H1 (cell line): Measurements from ENCODE around the gene PINLYP. TPM values are rescaled to one million over a fixed set of nuclear protein-coding genes. Genes with fewer than 3 reads are reported as not detected.

ENCODE experiments used
- CTCF ChIA-PET: fragments of 300-600 bp; sonication (Branson Sonifier 250); formaldehyde crosslinking; loops from one replicate; lab custom pipeline; 2021; ENCODE audit not compliant: partially characterized antibody; lab: Charles Lee
- POLR2A ChIA-PET: fragments of 300-600 bp; sonication (Branson Sonifier 250); formaldehyde crosslinking; loops from one replicate; lab custom pipeline; 2021; ENCODE audit warnings: inconsistent platforms; ENCODE audit not compliant: partially characterized antibody; lab: Charles Lee
- DNase-seq, 2 experiments: peaks; one replicate each; pipeline versions ENCODE4 v3.0.0 to v3.0.0-alpha.2; 2010 to 2022; ENCODE audit warnings: low spot score in 2 of 2, low read depth in 1 of 2, mixed read lengths in 1 of 2
- FAIRE-seq: peaks from 2 replicates; lab custom pipeline; 2011; peaks lifted over from hg19 to GRCh38; lab: Jason Lieb, UNC
- H2AFZ ChIP-seq: 2 replicates; pipeline ENCODE4 v1.8.1; 2012; ENCODE audit warnings: low read length, inconsistent platforms
- H2AK5ac ChIP-seq: 2 replicates; pipeline ENCODE4 v1.6.1; 2013; ENCODE audit warnings: low read depth, low read length
- H2BK120ac ChIP-seq: replicated peaks from 2 replicates; pipeline ENCODE3; 2013; ENCODE audit warnings: low read depth, low read length, inconsistent platforms
- H2BK12ac ChIP-seq: 2 replicates; pipeline ENCODE4 v1.6.1; 2013; ENCODE audit warnings: low read depth, low read length
- H2BK15ac ChIP-seq: 2 replicates; pipeline ENCODE4 v1.6.1; 2013; ENCODE audit warnings: low read length
- H2BK20ac ChIP-seq: 2 replicates; pipeline ENCODE4 v1.6.1; 2013; ENCODE audit warnings: low read length
- H2BK5ac ChIP-seq: 2 replicates; pipeline ENCODE4 v1.6.1; 2013; ENCODE audit warnings: low read depth, low read length
- H3K14ac ChIP-seq: 2 replicates; pipeline ENCODE4 v1.6.1; 2013; ENCODE audit warnings: inconsistent platforms; ENCODE audit not compliant: insufficient read length
- H3K18ac ChIP-seq: 2 replicates; pipeline ENCODE4 v1.6.1; 2013; ENCODE audit warnings: low read length; ENCODE audit errors: extremely low read depth
- H3K23ac ChIP-seq: 2 replicates; pipeline ENCODE4 v1.6.1; 2013; ENCODE audit warnings: inconsistent platforms; ENCODE audit not compliant: insufficient read length
- H3K23me2 ChIP-seq: 2 replicates; pipeline ENCODE4 v1.6.1; 2013; ENCODE audit warnings: low read depth, low read length
- H3K27ac ChIP-seq: 2 replicates; pipeline ENCODE4 v1.6.1; 2011; ENCODE audit warnings: low read depth, low read length, inconsistent platforms
- H3K27me3 ChIP-seq, 4 experiments: replicated peaks in 1 of 4; 1 replicate in 1 of 4; 2 replicates in 3 of 4; pipeline versions ENCODE4 v1.6.1 to v1.8.1; 2011 to 2013; ENCODE audit warnings: low read length in 3 of 4, mild to moderate bottlenecking in 3 of 4, inconsistent platforms in 2 of 4, mixed read lengths in 2 of 4, moderate library complexity in 1 of 4; ENCODE audit not compliant: control insufficient read depth in 3 of 4, insufficient read depth in 3 of 4; ENCODE audit errors: extremely low read depth in 1 of 4
- H3K36me3 ChIP-seq, 4 experiments: 2 replicates each; pipeline versions ENCODE4 v1.6.1 to v1.8.1; 2011 to 2013; ENCODE audit warnings: mild to moderate bottlenecking in 4 of 4, low read length in 3 of 4, moderate library complexity in 2 of 4, control low read depth in 1 of 4, inconsistent platforms in 1 of 4; ENCODE audit not compliant: insufficient read depth in 4 of 4, control insufficient read depth in 2 of 4
- H3K4ac ChIP-seq: replicated peaks from 2 replicates; pipeline ENCODE3; 2013; ENCODE audit warnings: low read length, low read depth, mixed read lengths, inconsistent platforms; ENCODE audit not compliant: insufficient read length
- H3K4me1 ChIP-seq, 4 experiments: replicated peaks in 1 of 4; 1 replicate in 1 of 4; 2 replicates in 3 of 4; pipeline versions ENCODE4 v1.6.1 to v1.8.1; 2011 to 2013; ENCODE audit warnings: low read length in 3 of 4, inconsistent platforms in 2 of 4, mixed read lengths in 1 of 4; ENCODE audit not compliant: insufficient read depth in 4 of 4, control insufficient read depth in 3 of 4
- H3K4me2 ChIP-seq, 2 experiments: 2 replicates each; pipeline versions ENCODE4 v1.6.1 to v1.8.1; 2011 to 2013; ENCODE audit warnings: low read depth in 2 of 2, low read length in 2 of 2, control low read depth in 1 of 2, inconsistent platforms in 1 of 2, mild to moderate bottlenecking in 1 of 2; ENCODE audit not compliant: insufficient read depth in 1 of 2
- H3K4me3 ChIP-seq, 4 experiments: fragments of 200-600, 300-600 bp in 1 of 4; sonication (generic), shearing (Covaris generic), sonication (Bioruptor Twin) in 1 of 4; 2 replicates each; pipeline versions ENCODE4 v1.5.1 to v1.8.1; 2011 to 2016; ENCODE audit warnings: low read length in 4 of 4, low read depth in 3 of 4, control low read depth in 2 of 4, inconsistent platforms in 2 of 4, mild to moderate bottlenecking in 2 of 4, mixed read lengths in 1 of 4, moderate library complexity in 1 of 4; ENCODE audit not compliant: insufficient read depth in 2 of 4; ENCODE audit errors: extremely low read depth in 1 of 4
- H3K56ac ChIP-seq: replicated peaks from 2 replicates; pipeline ENCODE3; 2013; ENCODE audit warnings: low read depth, mild to moderate bottlenecking, mixed read lengths, low read length, inconsistent platforms; ENCODE audit not compliant: insufficient read length
- H3K79me1 ChIP-seq: 2 replicates; pipeline ENCODE4 v1.6.1; 2013; ENCODE audit warnings: low read depth, low read length, control low read depth
- H3K79me2 ChIP-seq, 2 experiments: 2 replicates each; pipeline versions ENCODE4 v1.6.1 to v1.8.1; 2012 to 2013; ENCODE audit warnings: low read length in 2 of 2, mild to moderate bottlenecking in 2 of 2, inconsistent platforms in 1 of 2; ENCODE audit not compliant: insufficient read depth in 2 of 2, control insufficient read depth in 1 of 2
- H3K9ac ChIP-seq, 4 experiments: replicated peaks in 1 of 4; 1 replicate in 1 of 4; 2 replicates in 3 of 4; pipeline versions ENCODE4 v1.6.1 to v1.8.1; 2011 to 2013; ENCODE audit warnings: low read depth in 3 of 4, low read length in 3 of 4, control low read depth in 2 of 4, mild to moderate bottlenecking in 2 of 4, moderate library complexity in 2 of 4, inconsistent platforms in 1 of 4; ENCODE audit errors: extremely low read depth in 1 of 4
- H3K9me3 ChIP-seq, 2 experiments: 2 replicates each; pipeline versions ENCODE4 v1.6.1 to v1.8.1; 2012 to 2013; ENCODE audit warnings: mild to moderate bottlenecking in 2 of 2, moderate library complexity in 2 of 2, control low read depth in 1 of 2, inconsistent platforms in 1 of 2, low read depth in 1 of 2, low read length in 1 of 2, mixed read lengths in 1 of 2; ENCODE audit not compliant: insufficient read depth in 2 of 2
- H4K20me1 ChIP-seq, 2 experiments: replicated peaks in 1 of 2; 2 replicates each; pipeline versions ENCODE3 to v1.8.1; 2011 to 2013; ENCODE audit warnings: inconsistent platforms in 2 of 2, low read length in 2 of 2, mild to moderate bottlenecking in 1 of 2; ENCODE audit not compliant: insufficient read depth in 2 of 2, control insufficient read depth in 1 of 2
- H4K5ac ChIP-seq: 2 replicates; pipeline ENCODE4 v1.6.1; 2013; ENCODE audit warnings: low read length, low read depth, mixed read lengths, inconsistent platforms; ENCODE audit not compliant: insufficient read length
- H4K8ac ChIP-seq: 2 replicates; pipeline ENCODE4 v1.8.0; 2013; ENCODE audit warnings: mild to moderate bottlenecking, moderate library complexity, low read length, inconsistent platforms; ENCODE audit not compliant: insufficient read depth; ENCODE audit errors: extremely low read depth
- H4K91ac ChIP-seq: replicated peaks from 2 replicates; pipeline ENCODE3; 2013; ENCODE audit warnings: low read length, mixed read lengths, inconsistent platforms; ENCODE audit not compliant: insufficient read length
- CEBPB ChIP-seq: IDR thresholded peaks from 2 replicates; pipeline ENCODE4 v1.6.1; 2012; ENCODE audit warnings: low read depth, low read length
- RBBP5 ChIP-seq: IDR thresholded peaks from 2 replicates; pipeline ENCODE4 v1.7.1; 2012; ENCODE audit warnings: low read depth, mild to moderate bottlenecking, inconsistent platforms, low read length, moderate library complexity, borderline replicate concordance
- RFX5 ChIP-seq: IDR thresholded peaks from 2 replicates; pipeline ENCODE4 v1.6.1; 2011; ENCODE audit warnings: low read depth, low read length, improper control_type of control experiment, borderline replicate concordance
- TEAD4 ChIP-seq: IDR thresholded peaks from 2 replicates; pipeline ENCODE4 v1.6.1; 2012; ENCODE audit warnings: low read depth, low read length, inconsistent platforms, mixed read lengths
- WGBS, 2 experiments: shearing (Covaris generic) in 1 of 2; methylation state at CpG; one replicate each; pipeline versions ENCODE4 v1.1.6 to v1.1.7; 2013 to 2015; ENCODE audit warnings: low lambda C conversion rate in 2 of 2, mixed read lengths in 2 of 2, inconsistent platforms in 1 of 2, low coverage in 1 of 2, missing lambda C conversion rate in 1 of 2; ENCODE audit not compliant: insufficient replicate concordance in 2 of 2, insufficient coverage in 1 of 2, insufficient read length in 1 of 2; ENCODE audit errors: extremely low coverage in 1 of 2, missing lambda C conversion rate in 1 of 2; 5-methylcytosine and 5-hydroxymethylcytosine counted together
- polyA plus RNA-seq, 7 experiments: library from polyadenylated mRNA; depleted of rRNA in 3 of 7; stranded (reverse) in 5 of 7; unstranded in 2 of 7; fragments of >200 nt in 5 of 7; fragments of 200-250 nt in 2 of 7; gene quantifications; 1 replicate in 5 of 7; 2 replicates in 1 of 7; 4 replicates in 1 of 7; pipeline versions ENCODE4 v1.2.1 to v1.2.3, GENCODE V29; 2011 to 2013; ENCODE audit warnings: missing spikeins in 2 of 7, mixed read lengths in 2 of 7
- total RNA-seq: library from RNA; stranded (reverse); fragmentation: NEBNext Ultra II Directional; extraction: Animal tissue kit (Norgen Biotek cat#: 25700); gene quantifications from 2 replicates; pipeline ENCODE4 v1.2.1, GENCODE V29; 2021
- TF ChIP-seq, protein P1 (sequence below): IDR thresholded peaks from 2 replicates; pipeline ENCODE4 v1.6.1; 2011; ENCODE audit warnings: low read length, improper control_type of control experiment

The PINLYP gene
- total and polyA plus RNA-seq, 2 of the 8 experiments (the other 6 are each of a cell fraction or from before 2014, with no cell fraction given) = 7.5 to 31.3 TPM

GRCh38 chr19:43622070-43622469 lies 46.5 kb downstream of the PINLYP start:
- Histone ChIP-seq H2AFZ (no peak overlapping the region), H2BK20ac (no peak overlapping the region), H4K8ac (no peak overlapping the region), H4K20me1 (peaks cover 1 to 3% of the 10 kb centered on the region in 2 experiments), H3K27ac (no peak overlapping the region), H3K56ac (no peak overlapping the region), H3K23me2 (peaks cover 10% of the 10 kb centered on the region), H3K36me3 (no peaks in the 10 kb centered on the region; a peak in 2 of 8 replicates), H2BK15ac (no peak overlapping the region), H2BK5ac (no peak overlapping the region), H3K4me2 (no peak overlapping the region), H3K9ac (no peak overlapping the region), H2AK5ac (no peak overlapping the region), H3K9me3 (no peaks in the 10 kb centered on the region), H3K4me3 (no peak overlapping the region), H3K79me1 (no peaks in the 10 kb centered on the region; the same call in 1 of the 2 replicates), H4K5ac (no peak overlapping the region), H2BK120ac (no peak overlapping the region), H4K91ac (no peak overlapping the region), H3K79me2 (peaks cover 0 to 2% of the 10 kb centered on the region in 2 experiments; a peak in 2 of 4 replicates), H3K27me3 (no peaks in the 10 kb centered on the region), H3K18ac (no peak overlapping the region), H3K14ac (no peak overlapping the region), H3K4me1 (peaks cover 6 to 16% (median 11%) of the 10 kb centered on the region in 4 experiments), H2BK12ac (no peak overlapping the region), H3K4ac (no peak overlapping the region), H3K23ac (no peak overlapping the region)
- ChIA-PET CTCF (interaction anchor here (0.7 to 1.1 kb wide), 3 partner anchors 20 to 152 kb away, joined by 3 to 4 read pairs (median 3); partner anchors contain the start of genes IRGQ and ZNF576), POLR2A (interaction anchor here (0.7 to 1.7 kb wide), 5 partner anchors 12 to 43 kb away, joined by 3 to 7 read pairs (median 3); partner anchors contain the start of gene CADM4)
- no peak for TF ChIP-seq RBBP5
- no peak for TF ChIP-seq CEBPB
- no peak for TF ChIP-seq RFX5
- TF ChIP-seq, protein P1, sequence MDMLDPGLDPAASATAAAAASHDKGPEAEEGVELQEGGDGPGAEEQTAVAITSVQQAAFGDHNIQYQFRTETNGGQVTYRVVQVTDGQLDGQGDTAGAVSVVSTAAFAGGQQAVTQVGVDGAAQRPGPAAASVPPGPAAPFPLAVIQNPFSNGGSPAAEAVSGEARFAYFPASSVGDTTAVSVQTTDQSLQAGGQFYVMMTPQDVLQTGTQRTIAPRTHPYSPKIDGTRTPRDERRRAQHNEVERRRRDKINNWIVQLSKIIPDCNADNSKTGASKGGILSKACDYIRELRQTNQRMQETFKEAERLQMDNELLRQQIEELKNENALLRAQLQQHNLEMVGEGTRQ = no peak
- TF ChIP-seq TEAD4 = no peak
- FAIRE-seq (no peak), DNase-seq (no peak)
- 68% methylated on average over 4 of the region's 4 CpGs; no CpG with 5 or more reads in 1 of the 2 experiments for WGBS, 2 experiments
